Activated gamma-delta T cell treated with Interleukin-2 at 50 U/mL for 16 hours (primary cell): Measurements from ENCODE around the gene UNC5A.

Experiments
- DNase-seq: peaks from one replicate; pipeline ENCODE4 v3.0.0-alpha.2; 2020

The UNC5A gene

GRCh38 chr5:176881816-176882566, 71.6 kb downstream of the UNC5A start:
- DNase-seq = no peak

DNA sequence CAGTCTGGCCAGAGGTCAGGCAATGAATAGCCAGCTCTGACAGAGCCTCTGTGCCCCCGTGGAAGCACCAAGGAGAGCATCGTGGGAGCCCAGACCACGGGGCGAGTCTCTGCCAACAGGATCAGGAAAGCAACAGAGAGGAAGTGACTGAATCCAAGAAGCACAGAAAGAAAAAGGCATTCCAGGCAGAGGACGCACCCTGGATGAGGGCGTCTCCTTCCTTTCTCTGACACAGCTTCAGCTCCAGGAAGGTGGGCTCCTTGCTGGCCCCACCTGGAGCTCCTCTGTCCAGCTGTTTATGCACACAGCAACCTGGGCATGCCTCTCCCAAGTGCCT, 72.2 kb downstream of the UNC5A start:
- DNase-seq = no peak

DNA sequence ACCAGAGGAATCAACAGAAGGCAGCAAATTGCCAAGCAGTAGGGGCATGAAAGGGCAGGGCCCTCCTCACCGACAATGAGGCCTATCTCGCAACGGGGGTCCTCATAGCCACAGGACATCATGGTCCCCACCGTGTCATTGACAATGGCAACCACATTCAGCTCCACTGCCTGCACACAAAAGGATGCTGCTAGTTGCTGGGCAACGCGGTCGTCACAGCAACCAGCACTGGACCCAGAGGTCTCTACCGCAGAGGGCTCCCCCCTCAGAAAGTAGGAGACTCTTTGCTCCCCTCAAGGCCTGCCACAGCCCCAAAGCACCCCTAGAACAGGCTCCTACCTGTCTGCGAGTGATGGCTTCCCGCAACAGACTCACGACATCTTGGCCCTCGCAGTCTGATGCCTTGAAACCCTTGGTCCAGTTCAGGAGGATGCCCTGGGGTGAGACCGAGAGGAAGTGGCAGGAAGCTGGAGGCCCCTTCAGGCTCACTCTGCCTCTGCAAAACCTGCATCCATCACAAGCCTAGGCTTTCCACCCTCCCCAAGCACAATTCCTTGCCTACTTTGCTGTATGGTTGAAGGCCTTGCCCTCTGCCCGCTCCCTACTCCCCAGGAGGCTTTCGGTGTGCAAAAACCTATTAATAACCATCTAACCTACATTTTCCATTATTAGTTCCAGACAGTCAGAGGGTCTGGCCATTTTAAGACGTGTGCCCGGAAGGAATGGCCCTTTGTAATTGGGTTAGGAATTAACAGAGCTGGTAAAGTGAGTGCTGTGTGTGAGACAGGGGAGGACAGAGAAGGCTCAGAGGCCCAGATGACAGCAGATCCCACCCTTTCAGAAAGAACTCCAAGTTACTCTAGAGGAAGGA, 73.6 kb downstream of the UNC5A start:
- DNase-seq = no peak

- no peak for DNase-seq
Observed at GRCh38 chr5:176884571-176884890, 74.2 kb downstream of the UNC5A start.

DNA sequence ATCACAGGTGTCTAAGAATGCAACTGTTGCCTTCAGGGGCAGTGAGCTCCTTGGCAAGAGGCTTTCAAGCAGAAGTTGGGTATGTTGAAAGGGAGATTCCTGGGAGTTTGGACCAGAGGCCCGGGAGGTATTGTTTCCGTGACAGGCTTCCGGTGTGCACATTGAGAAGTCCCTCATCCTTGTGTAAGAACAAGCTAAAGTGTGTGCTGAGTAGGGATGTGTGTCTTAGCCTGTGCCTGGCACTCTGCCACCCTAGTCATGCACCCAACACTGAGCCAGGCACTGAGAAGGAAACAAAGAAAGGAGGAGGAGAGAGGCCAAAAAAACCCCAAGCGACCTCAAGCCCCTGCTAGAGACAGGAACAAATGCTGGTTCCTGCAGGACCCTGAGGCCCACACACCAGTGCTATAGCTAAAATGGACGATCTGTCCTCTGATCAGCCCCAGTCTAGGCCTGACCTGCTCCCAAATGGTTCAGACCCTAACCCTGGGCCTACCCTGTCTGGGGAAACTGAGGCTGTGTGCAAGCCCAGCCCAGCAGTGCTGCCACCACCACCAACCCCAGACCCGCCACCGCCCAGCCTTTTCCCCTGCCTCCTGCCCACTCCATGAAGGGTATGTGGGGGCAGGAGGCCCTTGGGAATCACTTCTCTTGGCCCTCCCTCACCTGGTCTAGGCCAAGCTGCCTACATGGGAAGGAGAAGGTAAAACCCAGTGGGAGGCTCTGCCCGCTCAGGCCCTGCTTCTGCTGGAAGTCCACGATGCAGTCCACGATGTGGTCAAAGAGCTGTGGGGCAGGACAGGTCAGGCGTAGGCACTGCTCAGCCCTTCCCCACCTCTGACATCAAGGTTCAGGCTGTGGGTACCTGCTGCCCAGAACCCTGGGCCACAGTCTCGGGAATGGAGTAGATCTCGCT, 76.2 kb downstream of the UNC5A start:
- DNase-seq = no peak

DNA sequence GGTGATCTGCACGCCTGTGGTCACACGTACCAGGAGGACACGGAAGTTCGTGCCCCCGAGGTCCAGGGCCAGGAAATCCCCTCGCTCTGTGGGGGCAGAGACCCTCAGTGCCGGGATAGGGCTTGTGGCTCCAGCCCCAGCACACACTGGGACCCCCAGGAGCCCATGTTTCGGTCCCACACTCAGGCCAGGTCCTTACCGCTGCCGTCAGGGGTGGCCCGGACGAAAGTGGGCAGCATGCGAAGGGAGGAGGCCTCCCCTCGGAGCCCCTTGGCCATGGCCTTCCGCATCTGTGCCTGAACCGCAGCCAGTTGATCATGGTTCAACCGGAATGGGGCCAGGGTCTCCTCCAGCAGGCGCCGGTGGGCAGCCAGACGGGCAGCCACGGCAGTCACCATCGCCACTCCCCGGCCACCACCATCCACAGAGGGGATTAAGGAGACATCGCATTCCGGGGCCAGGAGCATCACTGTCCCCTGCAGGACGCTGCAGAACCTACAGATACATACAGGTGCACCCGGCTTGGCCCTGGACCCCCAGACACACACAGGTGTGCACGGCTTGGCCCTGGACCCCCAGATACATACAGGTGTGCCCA, 77.0 kb downstream of the UNC5A start:
- no peak for DNase-seq

DNA sequence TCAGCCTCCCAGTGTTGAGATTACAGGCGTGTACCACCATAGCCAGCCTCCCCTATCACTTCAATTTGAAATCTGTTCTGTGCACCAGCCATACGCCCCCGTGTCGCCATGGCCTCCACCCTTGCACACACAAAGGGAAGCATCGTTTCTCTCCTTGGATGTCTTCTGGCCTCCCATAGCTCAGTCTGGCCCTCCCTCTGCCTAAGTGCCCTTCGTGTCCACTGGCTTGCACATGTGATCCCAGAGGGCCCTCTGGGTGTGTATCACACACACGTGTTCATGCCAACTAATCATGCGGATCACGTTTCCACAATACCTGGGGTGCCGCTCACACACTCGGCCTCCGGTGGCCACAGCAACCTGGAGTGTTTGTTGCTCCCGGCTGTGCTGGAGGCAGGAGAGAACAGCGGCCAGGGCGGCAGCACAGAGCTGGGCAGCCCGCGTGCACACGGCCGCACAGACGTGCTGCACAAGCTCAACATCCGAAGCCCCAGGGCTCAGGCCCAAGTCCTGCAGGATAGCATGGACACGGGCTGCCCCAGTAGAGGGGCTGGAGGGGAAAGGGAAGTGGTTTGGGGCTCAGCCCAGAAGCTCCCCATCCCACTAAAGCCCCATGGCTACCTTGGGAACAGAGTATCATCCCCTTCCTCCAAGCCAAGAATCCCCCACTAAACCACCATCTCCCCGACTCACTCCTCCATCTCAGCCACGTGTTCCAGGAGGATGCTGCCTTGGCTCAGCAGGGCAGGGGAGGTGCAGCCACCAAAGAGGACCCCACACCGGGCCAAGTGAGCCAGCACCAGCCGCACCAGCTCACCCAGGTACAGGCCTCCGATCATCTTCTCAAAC, 77.9 kb downstream of the UNC5A start:
- DNase-seq = no peak

- DNase-seq = no peak
Observed at GRCh38 chr5:176888865-176889165, 78.5 kb downstream of the UNC5A start.

DNA sequence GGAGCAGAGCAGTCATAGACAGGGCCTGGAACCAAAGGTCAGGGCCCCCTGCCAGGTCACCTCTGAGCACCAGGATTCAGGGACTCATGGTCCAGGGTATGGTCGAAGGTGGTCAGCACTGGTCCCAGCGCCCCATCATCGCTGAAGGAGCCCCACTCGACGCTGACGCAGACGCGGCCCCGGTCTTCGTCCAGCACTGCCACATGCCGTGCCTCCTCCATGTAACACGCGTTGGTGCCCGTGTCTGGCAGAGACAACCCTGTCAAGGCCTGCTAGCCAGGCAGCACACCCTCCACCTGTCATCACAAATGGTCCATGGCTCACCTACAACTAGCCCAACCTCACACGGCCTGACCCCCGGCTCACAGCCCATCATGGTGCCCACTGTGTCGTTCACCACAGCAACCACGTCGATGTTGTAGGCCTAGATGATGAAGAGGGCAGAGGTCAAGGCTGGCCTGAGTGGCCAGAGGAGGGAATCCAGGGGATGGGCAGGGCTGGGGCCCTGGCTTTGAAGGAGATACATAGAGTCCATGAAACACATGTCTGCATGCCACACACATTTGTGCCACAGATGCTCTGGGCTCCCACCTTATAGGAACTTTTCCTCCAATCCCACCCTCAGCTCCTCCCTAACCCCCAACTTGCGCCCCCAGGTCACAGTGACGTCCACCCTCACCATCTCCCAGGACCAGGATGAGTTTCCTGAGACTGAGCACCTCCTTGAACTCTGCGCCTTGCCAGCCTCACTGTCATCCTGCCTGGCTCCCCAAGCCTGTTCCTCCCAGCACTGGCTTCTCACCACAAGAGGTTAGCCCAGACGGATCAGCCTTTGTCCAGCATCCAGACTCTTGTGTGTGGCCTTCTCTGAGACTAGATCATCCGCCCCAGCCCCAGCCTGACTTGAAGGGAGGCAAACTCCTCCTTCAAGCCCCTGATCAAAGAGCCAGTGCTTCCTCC, 79.2 kb downstream of the UNC5A start:
- no peak for DNase-seq

- no peak for DNase-seq
Observed at GRCh38 chr5:176890455-176891330, 80.3 kb downstream of the UNC5A start.

DNA sequence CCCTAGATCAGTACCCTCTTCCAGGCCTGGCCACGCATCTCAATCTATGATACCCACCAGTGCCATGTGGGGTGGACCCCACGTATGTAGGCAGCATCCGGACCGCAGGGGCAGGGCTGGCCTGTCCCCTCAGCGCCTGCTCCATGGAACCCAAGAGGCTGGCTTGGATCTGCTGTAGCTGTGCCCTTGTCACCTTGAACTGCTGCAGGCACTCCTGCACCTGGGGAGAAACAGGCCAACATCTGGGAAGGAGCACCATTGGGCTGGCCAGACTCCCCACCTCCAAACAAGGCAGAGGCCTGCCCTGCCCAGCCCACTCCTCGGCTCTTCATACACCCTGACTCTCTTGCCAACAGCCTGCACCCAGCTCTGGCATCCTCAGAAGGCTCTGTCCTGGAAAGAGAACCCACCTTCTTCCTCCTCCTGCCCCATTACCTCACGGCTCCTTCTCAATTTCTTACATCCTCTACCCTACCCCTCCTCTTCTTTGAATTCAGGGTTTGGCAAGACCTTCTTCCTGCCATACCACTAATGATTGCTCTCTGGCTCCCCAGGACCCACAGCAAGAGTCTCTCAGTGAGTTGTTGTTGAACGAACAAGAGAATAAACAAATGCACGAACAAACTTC, 81.1 kb downstream of the UNC5A start:
- no peak for DNase-seq

- no peak for DNase-seq
Observed at GRCh38 chr5:176892663-176893062, 82.3 kb downstream of the UNC5A start.

DNA sequence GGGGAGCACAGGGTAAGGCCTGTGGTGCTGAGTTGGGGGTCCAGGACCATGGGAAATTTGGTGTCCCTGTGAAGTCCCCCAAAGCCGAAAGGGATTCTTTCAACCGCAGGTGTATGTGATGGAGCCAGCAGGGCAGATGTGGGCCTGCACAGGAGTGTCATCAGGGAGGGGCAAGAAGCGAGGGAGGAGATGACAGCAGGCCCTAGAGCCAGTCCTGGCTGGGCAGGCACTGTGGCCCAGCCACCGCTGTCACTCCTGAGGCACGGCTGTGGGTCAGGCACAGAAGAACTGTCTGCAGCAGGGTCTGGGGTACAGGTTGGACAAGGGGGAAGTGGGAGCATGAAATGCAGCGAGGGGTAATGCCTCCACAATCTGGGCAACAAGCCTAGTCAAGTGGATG, 83.9 kb downstream of the UNC5A start:
- no peak for DNase-seq

- no peak for DNase-seq
Observed at GRCh38 chr5:176895831-176896230, 85.5 kb downstream of the UNC5A start.

DNA sequence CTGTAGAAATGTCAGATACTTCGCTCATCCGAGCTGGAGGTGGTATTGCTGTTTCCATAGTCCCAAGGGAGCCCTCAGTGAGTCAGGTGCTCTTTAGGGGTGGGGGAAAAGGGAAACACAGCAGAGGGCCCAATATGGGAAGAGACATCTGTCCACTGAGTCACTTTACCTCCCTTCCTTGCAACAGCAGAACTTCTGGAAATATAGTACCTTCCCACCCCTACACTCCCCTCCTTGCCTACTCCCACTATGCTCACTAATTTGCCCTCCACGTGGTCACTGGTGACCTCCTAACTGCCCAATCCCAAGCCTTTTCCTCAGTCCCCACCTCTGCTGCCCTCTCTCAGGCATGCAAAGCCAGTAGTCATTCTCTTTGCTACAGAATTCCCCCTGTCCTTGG, 86.9 kb downstream of the UNC5A start:
- DNase-seq = no peak

GRCh38 chr5:176899296-176899891, 89.0 kb downstream of the UNC5A start, which contains the start of gene HK3:
Gene HK3 (minus strand): TSS chr5:176899346. CDS start chr5:176896159, 3,187 bp downstream.
- DNase-seq = no peak

DNA sequence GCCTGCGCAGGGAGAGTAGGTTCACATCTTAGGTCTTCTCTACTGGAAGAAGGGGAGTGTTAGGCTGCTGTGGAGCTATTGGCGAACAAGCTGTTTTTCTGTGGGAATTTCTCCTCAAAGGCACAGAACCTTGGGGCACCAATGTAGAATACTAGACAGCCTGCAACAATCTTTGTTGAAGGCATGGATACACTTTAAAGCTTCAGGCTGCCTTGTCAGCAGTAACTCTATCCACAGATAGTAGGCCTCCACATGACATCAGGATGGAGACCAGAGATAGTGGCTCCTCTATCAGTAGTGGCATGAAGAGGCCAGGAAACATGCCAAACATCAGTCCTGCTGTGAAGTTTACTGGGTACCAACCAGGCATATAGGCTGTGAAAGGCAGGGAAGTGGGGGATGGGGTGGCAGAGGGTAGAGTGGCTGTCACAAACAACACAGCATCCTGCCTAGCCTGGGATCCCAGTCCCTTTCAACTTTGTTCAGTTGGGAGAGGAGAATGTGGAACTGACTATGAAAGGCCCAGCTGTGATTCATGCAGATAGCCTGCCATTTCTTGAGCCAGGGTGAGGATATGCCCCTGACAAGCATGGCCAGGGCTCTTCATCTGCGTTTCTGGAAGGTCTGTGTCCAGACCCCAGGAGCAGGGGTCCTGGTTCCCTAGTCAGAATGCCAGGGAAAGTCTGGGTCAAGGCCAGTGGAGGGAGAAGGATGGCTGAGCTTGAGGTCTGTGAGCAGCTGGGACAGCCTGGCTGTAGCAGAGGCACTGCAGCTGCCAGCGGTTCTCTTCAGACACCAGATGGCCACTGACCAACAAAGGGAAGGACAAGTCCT, 89.8 kb downstream of the UNC5A start:
- no peak for DNase-seq

DNA sequence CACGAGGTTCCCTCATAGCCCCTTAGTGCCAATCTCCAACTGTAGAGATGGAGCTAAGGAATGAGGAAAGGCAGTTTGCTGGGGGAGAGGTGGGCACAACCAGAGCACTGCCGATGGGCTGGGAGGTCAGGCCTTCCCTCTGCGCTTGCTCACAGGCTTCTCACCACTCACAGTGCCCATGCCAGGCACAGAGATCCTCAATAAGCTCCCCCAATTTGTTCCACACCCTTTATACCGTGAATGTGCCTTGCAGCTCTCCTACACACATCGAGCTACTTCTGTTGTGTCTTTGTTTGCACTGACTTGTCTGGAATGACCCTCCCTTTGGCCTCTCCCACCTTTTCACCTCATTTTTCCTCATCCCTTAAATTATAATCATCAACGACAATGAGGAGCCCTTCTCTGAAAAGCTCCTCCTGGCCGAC, 90.4 kb downstream of the UNC5A start:
- no peak for DNase-seq
